DMS79 treated with DMSO at 0.1 percent for 48 hours (cell line): ENCODE results near the gene TBC1D22B.

Experiments
- DNase-seq: peaks from one replicate; lab custom pipeline; 2025; lab: John Stamatoyannopoulos, UW

The TBC1D22B gene

GRCh38 chr6:37357288-37357687 lies 99.7 kb downstream of the TBC1D22B start:
- DNase-seq: no peak

GRCh38 chr6:37357860-37358259 lies 100.3 kb downstream of the TBC1D22B start:
- no peak for DNase-seq

- DNase-seq: no peak
Measured at GRCh38 chr6:37359039-37359438, 101.5 kb downstream of the TBC1D22B start.

GRCh38 chr6:37362101-37362828 lies 104.7 kb downstream of the TBC1D22B start:
- no peak for DNase-seq

GRCh38 chr6:37365791-37366190 lies 108.2 kb downstream of the TBC1D22B start:
- no peak for DNase-seq

- no peak for DNase-seq
Measured at GRCh38 chr6:37366910-37367309, 109.3 kb downstream of the TBC1D22B start.

GRCh38 chr6:37368961-37369320 lies 111.4 kb downstream of the TBC1D22B start:
- DNase-seq: no peak

- no peak for DNase-seq
Measured at GRCh38 chr6:37369321-37370201, 112.0 kb downstream of the TBC1D22B start.

- peak; percentile 74 for DNase-seq
Measured at GRCh38 chr6:37371154-37372083, 113.8 kb downstream of the TBC1D22B start.

- DNase-seq: no peak
Measured at GRCh38 chr6:37372116-37372515, 114.5 kb downstream of the TBC1D22B start.

- DNase-seq: peak; percentile 43
Measured at GRCh38 chr6:37373822-37374471, 116.4 kb downstream of the TBC1D22B start.

- DNase-seq: no peak
Measured at GRCh38 chr6:37375376-37375775, 117.8 kb downstream of the TBC1D22B start.

GRCh38 chr6:37376078-37376743 lies 118.6 kb downstream of the TBC1D22B start:
- DNase-seq: no peak

- peak; percentile 73 for DNase-seq
Measured at GRCh38 chr6:37381579-37381978, 124.0 kb downstream of the TBC1D22B start.
